ENCODE measurements around the gene DLX1. TPM values are rescaled to one million over a fixed set of nuclear protein-coding genes. Genes with fewer than 3 reads are reported as not detected.

Gene DLX1
- total and polyA plus RNA-seq, 4 donors, result not detected

DNA sequence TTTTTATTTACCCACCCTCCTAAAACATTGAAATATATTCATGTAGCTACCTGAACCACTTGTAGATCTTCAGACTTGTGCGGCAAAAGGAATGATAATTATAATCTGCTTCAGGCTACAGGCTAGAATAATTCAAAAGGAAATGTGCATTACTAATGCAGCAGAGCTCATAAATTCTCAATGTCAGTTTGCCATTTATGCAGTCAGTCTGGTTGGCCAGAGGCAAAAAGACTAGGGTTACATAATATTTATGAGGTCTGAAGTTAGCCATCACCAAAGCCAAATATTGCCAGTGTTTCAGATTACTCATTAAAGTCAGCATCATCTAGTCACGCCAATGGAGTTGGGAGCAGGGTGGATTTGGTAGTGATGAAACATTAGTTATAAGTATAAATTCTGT, 46.7 kb upstream of the DLX1 start:
- no peak overlapping the region for H3K4me3 ChIP-seq (ENCODE audit: low read depth in 1 of 3, low read length in 3 of 3)
- H3K9ac ChIP-seq (ENCODE audit: low read depth in 1 of 2, low read length in 2 of 2), result no peak overlapping the region
- H3K9me3 ChIP-seq (ENCODE audit: control insufficient read depth in 4 of 4, low read length in 3 of 4), result no peaks in the 10 kb centered on the region
- H3K27me3 ChIP-seq (ENCODE audit: control insufficient read depth in 4 of 4, insufficient read depth in 4 of 4, low read length in 3 of 4), result no peaks in the 10 kb centered on the region
- H3K36me3 ChIP-seq (ENCODE audit: control insufficient read depth in 4 of 4, insufficient read depth in 3 of 4, low read depth in 1 of 4, low read length in 3 of 4), result no peaks in the 10 kb centered on the region
- H3K4me1 ChIP-seq (ENCODE audit: control insufficient read depth in 4 of 4, insufficient read depth in 4 of 4, low read length in 3 of 4), result no peaks in the 10 kb centered on the region
- TF ChIP-seq TAF1 (conservative IDR thresholded peaks at IDR 0.05) (no peak), YY1 (IDR thresholded peaks at IDR 0.05) (no peak), HNF4A (conservative IDR thresholded peaks at IDR 0.05) (no peak), FOXA2 (IDR thresholded peaks at IDR 0.05) (no peak), JUND (IDR thresholded peaks at IDR 0.05) (no peak), GABPA (IDR thresholded peaks at IDR 0.05 in 1 of 2, conservative IDR thresholded peaks at IDR 0.05 in 1 of 2) (no peak), FOXA1 (IDR thresholded peaks at IDR 0.05) (no peak), HNF4G (IDR thresholded peaks at IDR 0.05) (no peak)
- TF ChIP-seq, protein P1, sequence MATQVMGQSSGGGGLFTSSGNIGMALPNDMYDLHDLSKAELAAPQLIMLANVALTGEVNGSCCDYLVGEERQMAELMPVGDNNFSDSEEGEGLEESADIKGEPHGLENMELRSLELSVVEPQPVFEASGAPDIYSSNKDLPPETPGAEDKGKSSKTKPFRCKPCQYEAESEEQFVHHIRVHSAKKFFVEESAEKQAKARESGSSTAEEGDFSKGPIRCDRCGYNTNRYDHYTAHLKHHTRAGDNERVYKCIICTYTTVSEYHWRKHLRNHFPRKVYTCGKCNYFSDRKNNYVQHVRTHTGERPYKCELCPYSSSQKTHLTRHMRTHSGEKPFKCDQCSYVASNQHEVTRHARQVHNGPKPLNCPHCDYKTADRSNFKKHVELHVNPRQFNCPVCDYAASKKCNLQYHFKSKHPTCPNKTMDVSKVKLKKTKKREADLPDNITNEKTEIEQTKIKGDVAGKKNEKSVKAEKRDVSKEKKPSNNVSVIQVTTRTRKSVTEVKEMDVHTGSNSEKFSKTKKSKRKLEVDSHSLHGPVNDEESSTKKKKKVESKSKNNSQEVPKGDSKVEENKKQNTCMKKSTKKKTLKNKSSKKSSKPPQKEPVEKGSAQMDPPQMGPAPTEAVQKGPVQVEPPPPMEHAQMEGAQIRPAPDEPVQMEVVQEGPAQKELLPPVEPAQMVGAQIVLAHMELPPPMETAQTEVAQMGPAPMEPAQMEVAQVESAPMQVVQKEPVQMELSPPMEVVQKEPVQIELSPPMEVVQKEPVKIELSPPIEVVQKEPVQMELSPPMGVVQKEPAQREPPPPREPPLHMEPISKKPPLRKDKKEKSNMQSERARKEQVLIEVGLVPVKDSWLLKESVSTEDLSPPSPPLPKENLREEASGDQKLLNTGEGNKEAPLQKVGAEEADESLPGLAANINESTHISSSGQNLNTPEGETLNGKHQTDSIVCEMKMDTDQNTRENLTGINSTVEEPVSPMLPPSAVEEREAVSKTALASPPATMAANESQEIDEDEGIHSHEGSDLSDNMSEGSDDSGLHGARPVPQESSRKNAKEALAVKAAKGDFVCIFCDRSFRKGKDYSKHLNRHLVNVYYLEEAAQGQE (IDR thresholded peaks at IDR 0.05), result no peak
- TF ChIP-seq, protein P2, sequence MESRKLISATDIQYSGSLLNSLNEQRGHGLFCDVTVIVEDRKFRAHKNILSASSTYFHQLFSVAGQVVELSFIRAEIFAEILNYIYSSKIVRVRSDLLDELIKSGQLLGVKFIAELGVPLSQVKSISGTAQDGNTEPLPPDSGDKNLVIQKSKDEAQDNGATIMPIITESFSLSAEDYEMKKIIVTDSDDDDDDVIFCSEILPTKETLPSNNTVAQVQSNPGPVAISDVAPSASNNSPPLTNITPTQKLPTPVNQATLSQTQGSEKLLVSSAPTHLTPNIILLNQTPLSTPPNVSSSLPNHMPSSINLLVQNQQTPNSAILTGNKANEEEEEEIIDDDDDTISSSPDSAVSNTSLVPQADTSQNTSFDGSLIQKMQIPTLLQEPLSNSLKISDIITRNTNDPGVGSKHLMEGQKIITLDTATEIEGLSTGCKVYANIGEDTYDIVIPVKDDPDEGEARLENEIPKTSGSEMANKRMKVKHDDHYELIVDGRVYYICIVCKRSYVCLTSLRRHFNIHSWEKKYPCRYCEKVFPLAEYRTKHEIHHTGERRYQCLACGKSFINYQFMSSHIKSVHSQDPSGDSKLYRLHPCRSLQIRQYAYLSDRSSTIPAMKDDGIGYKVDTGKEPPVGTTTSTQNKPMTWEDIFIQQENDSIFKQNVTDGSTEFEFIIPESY (IDR thresholded peaks at IDR 0.05), result no peak
- TF ChIP-seq, protein P3, sequence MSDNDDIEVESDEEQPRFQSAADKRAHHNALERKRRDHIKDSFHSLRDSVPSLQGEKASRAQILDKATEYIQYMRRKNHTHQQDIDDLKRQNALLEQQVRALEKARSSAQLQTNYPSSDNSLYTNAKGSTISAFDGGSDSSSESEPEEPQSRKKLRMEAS (IDR thresholded peaks at IDR 0.05), result no peak
- H3K27ac ChIP-seq (ENCODE audit: low read depth in 1 of 2, low read length in 2 of 2), result no peak overlapping the region
- no peak for DNase-seq (ENCODE audit: low spot score)
- WGBS, result 80% methylated on average over 2 of the region's 2 CpGs

DNA sequence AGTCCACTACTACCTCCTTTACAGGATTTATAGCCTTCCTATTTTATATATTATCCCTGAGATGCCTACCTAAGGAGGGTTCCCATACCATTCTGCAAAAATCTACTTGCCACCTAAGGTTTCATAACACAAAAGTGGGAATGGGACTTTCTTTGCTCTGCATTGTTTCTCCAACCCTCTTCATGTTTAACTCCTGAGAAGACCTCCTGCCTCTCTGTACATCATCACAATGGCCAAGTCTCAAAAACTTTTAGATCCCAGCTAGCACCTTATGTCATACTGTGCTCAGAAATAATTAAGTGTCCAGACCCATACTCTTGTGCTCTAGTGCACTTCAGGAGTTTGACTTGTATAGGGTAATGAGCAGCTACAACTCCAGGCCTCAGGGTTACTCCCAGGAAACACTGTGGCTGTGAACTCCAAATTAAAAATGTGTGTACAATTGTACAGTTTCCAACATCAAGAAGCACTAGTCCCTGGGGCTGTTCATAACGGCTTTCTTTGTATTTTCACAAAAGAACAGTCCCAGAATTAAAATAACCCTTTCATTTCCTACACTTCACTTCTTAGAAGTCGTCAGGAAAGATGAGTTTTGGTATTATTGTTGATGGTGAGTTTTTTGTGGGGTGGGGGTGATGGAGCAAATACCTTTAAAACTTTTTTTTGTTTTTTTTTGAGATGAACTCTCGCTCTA, 46.1 kb upstream of the DLX1 start:
- Histone ChIP-seq H3K27ac (ENCODE audit: low read depth in 1 of 2, low read length in 2 of 2) (no peak overlapping the region), H3K9ac (ENCODE audit: low read depth in 1 of 2, low read length in 2 of 2) (no peak overlapping the region), H3K36me3 (ENCODE audit: control insufficient read depth in 4 of 4, insufficient read depth in 3 of 4, low read depth in 1 of 4, low read length in 3 of 4) (no peaks in the 10 kb centered on the region), H3K4me3 (ENCODE audit: low read depth in 1 of 3, low read length in 3 of 3) (no peak overlapping the region), H3K27me3 (ENCODE audit: control insufficient read depth in 4 of 4, insufficient read depth in 4 of 4, low read length in 3 of 4) (no peaks in the 10 kb centered on the region), H3K9me3 (ENCODE audit: control insufficient read depth in 4 of 4, low read length in 3 of 4) (no peaks in the 10 kb centered on the region), H3K4me1 (ENCODE audit: control insufficient read depth in 4 of 4, insufficient read depth in 4 of 4, low read length in 3 of 4) (no peaks in the 10 kb centered on the region)
- TF ChIP-seq SP1 (IDR thresholded peaks at IDR 0.05) (no peak), NR2F2 (IDR thresholded peaks at IDR 0.05) (no peak), EGR1 (IDR thresholded peaks at IDR 0.05; ENCODE audit: low read depth in 2 of 2) (no peak), FOXA2 (IDR thresholded peaks at IDR 0.05) (no peak), HNF4G (IDR thresholded peaks at IDR 0.05) (no peak), YY1 (IDR thresholded peaks at IDR 0.05) (no peak)
- TF ChIP-seq, protein P1 (IDR thresholded peaks at IDR 0.05), result no peak
- TF ChIP-seq, protein P3 (IDR thresholded peaks at IDR 0.05), result no peak
- TF ChIP-seq, protein P4, sequence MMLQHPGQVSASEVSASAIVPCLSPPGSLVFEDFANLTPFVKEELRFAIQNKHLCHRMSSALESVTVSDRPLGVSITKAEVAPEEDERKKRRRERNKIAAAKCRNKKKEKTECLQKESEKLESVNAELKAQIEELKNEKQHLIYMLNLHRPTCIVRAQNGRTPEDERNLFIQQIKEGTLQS (IDR thresholded peaks at IDR 0.05), result no peak
- no peak for DNase-seq (ENCODE audit: low spot score)
- 91% methylated on average over 3 of the region's 3 CpGs for WGBS
